ENCODE results near the gene GRIK3. TPM values are rescaled to one million over a fixed set of nuclear protein-coding genes. Genes with fewer than 3 reads are reported as not detected.

The GRIK3 gene
- total RNA-seq, 2 experiments from 2014 or later: 16.3 to 55.0 TPM

- H2AFZ ChIP-seq (ENCODE audit: low read length): no peak overlapping the region
- no peaks in the 10 kb centered on the region for H4K20me1 ChIP-seq (ENCODE audit: insufficient read depth, low read length)
- CTCF ChIA-PET (ENCODE audit: unreplicated experiment): no interaction called here
- no peak overlapping the region for H3K4me2 ChIP-seq (ENCODE audit: low read length)
- intact Hi-C loops (cut with micrococcal nuclease; ENCODE audit: unreplicated experiment): loop anchor here (10.0 kb wide), 2 partner anchors 175 to 405 kb away; no protein-coding TSS in a partner anchor
- H3K4me3 ChIP-seq (ENCODE audit: low read depth, low read length, poor library complexity, severe bottlenecking): no peak overlapping the region
- H3K9me3 ChIP-seq (ENCODE audit: low read length): no peaks in the 10 kb centered on the region
- TF ChIP-seq EZH2phosphoT487 (IDR thresholded peaks at IDR 0.05; ENCODE audit: borderline replicate concordance, low read depth, low read length): no peak
- TF ChIP-seq CTCF (conservative IDR thresholded peaks at IDR 0.05; ENCODE audit: low read length): no peak
- H3K27ac ChIP-seq (ENCODE audit: low read depth, low read length, poor library complexity, severe bottlenecking): no peak overlapping the region
- no peaks in the 10 kb centered on the region for H3K9me2 ChIP-seq (ENCODE audit: insufficient read depth, low read length)
- DNase-seq (ENCODE audit: low spot score): no peak
- no TSS peak for BruUV-seq (replicated peaks)
- POLR2A ChIA-PET: interaction anchor here (0.6 to 1.0 kb wide), 2 partner anchors 13 to 115 kb away, joined by 3 to 5 read pairs; no protein-coding TSS in a partner anchor
- peaks cover 27% of the 10 kb centered on the region for H3K4me1 ChIP-seq (ENCODE audit: insufficient read depth, low read length, poor library complexity, severe bottlenecking)
- peaks cover 32% of the 10 kb centered on the region for H3K36me3 ChIP-seq (ENCODE audit: insufficient read depth, low read length)
- no peaks in the 10 kb centered on the region for H3K79me2 ChIP-seq (ENCODE audit: insufficient read depth, low read depth, low read length)
Observed at GRCh38 chr1:36879613-36880012, 154.7 kb downstream of the GRIK3 start.

- CTCF ChIA-PET (ENCODE audit: unreplicated experiment): interaction anchor here (3.0 kb wide), 1 partner anchor 13 kb away, joined by 7 read pairs; no protein-coding TSS in a partner anchor
- BruUV-seq (replicated peaks): no TSS peak
Observed at GRCh38 chr1:36876990-36877389, 157.3 kb downstream of the GRIK3 start.

More at GRCh38 chr1:36876990-36877389, 157.3 kb downstream of the GRIK3 start:
- POLR2A ChIA-PET: interaction anchor here (0.6 to 1.1 kb wide), 3 partner anchors 9 to 29 kb away, joined by 3 to 4 read pairs (median 3); no protein-coding TSS in a partner anchor
- Histone ChIP-seq H3K36me3 (ENCODE audit: insufficient read depth, low read length) (peaks cover 15% of the 10 kb centered on the region; the same call in 1 of the 2 replicates), H4K20me1 (ENCODE audit: insufficient read depth, low read length) (no peaks in the 10 kb centered on the region), H3K4me2 (ENCODE audit: low read length) (no peak overlapping the region), H3K9me2 (ENCODE audit: insufficient read depth, low read length) (no peaks in the 10 kb centered on the region), H3K4me1 (ENCODE audit: insufficient read depth, low read length, poor library complexity, severe bottlenecking) (peaks cover under 1% of the 10 kb centered on the region), H2AFZ (ENCODE audit: low read length) (no peak overlapping the region), H3K9me3 (ENCODE audit: low read length) (no peaks in the 10 kb centered on the region), H3K27ac (ENCODE audit: low read depth, low read length, poor library complexity, severe bottlenecking) (no peak overlapping the region), H3K4me3 (ENCODE audit: low read depth, low read length, poor library complexity, severe bottlenecking) (no peak overlapping the region), H3K79me2 (ENCODE audit: insufficient read depth, low read depth, low read length) (no peaks in the 10 kb centered on the region)
- no peak for DNase-seq (ENCODE audit: low spot score)
- TF ChIP-seq CTCF (conservative IDR thresholded peaks at IDR 0.05; ENCODE audit: low read length) (no peak), EZH2phosphoT487 (IDR thresholded peaks at IDR 0.05; ENCODE audit: borderline replicate concordance, low read depth, low read length) (no peak)
- intact Hi-C loops (cut with micrococcal nuclease; ENCODE audit: unreplicated experiment): no loop called here

All from OCI-LY7 (cell line).